Measurements from ENCODE around the gene MBIP.

DNA sequence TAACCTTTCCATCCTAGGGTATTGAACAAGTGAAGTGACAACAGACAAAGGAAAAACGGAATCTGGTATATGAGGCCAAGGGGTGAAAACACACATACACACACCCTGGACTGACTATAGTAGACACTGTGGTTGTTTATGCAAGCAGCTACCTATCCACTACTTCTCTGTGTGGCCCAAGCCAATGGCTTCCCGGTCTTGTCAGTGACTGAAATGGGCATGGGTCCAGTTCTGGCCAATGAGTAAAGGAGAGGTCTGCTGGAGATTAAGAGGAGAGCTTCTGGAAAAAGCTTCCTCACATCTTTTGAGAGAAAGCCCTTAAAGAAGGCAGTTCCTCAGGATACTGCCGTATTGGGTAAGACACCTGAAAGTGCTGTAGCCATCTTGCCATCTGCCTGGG is 19.3 kb downstream of the MBIP start:
- TF ChIP-seq RAD21 (IDR thresholded peaks at IDR 0.05; ENCODE audit: low read depth): no peak
- TF ChIP-seq, protein P1, sequence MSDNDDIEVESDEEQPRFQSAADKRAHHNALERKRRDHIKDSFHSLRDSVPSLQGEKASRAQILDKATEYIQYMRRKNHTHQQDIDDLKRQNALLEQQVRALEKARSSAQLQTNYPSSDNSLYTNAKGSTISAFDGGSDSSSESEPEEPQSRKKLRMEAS (IDR thresholded peaks at IDR 0.05): no peak
- TF ChIP-seq, protein P2, sequence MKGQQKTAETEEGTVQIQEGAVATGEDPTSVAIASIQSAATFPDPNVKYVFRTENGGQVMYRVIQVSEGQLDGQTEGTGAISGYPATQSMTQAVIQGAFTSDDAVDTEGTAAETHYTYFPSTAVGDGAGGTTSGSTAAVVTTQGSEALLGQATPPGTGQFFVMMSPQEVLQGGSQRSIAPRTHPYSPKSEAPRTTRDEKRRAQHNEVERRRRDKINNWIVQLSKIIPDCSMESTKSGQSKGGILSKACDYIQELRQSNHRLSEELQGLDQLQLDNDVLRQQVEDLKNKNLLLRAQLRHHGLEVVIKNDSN (IDR thresholded peaks at IDR 0.05): no peak
- TF ChIP-seq CEBPB (IDR thresholded peaks at IDR 0.05): no peak
- no peak for TF ChIP-seq CREB1 (IDR thresholded peaks at IDR 0.05; ENCODE audit: low read depth)
- no peak for TF ChIP-seq EP300 (IDR thresholded peaks at IDR 0.05; ENCODE audit: borderline replicate concordance)
- no peak for TF ChIP-seq TEAD4 (IDR thresholded peaks at IDR 0.05)

Data from Ishikawa (cell line).